ENCODE measurements around the gene MYG1. TPM values are rescaled to one million over a fixed set of nuclear protein-coding genes. Genes with fewer than 3 reads are reported as not detected.

Gene MYG1
- total and polyA plus RNA-seq, 2 of the 13 experiments (the other 11 are each of a cell fraction or from before 2014, with no cell fraction given) = 38.6 to 58.0 TPM

- peak; percentile 43; the same call in 1 of the 2 replicates for TF ChIP-seq ZNF362 (CRISPR knock-in tag; IDR thresholded peaks at IDR 0.05; ENCODE audit: borderline replicate concordance)
- peak; percentile 89 for TF ChIP-seq TAF1 (CRISPR knock-in tag; IDR thresholded peaks at IDR 0.05)
- 0 out of 2 replicates have a peak, but pooled peaks have one; percentile 27 for TF ChIP-seq E2F1 (CRISPR knock-in tag; IDR thresholded peaks at IDR 0.05)
- peak; percentile 74; the same call in 1 of the 2 replicates for TF ChIP-seq ZNF709 (CRISPR knock-in tag; IDR thresholded peaks at IDR 0.05)
- TF ChIP-seq ATM (IDR thresholded peaks at IDR 0.05; ENCODE audit: borderline replicate concordance) = no peak
- TF ChIP-seq KLF9 (CRISPR knock-in tag; IDR thresholded peaks at IDR 0.05; ENCODE audit: low read depth) = 0 out of 2 replicates have a peak, but pooled peaks have one; percentile 13
- TF ChIP-seq ZNF570 (CRISPR knock-in tag; IDR thresholded peaks at IDR 0.05; ENCODE audit: borderline replicate concordance) = no peak
- TF ChIP-seq ZNF564 (CRISPR knock-in tag; IDR thresholded peaks at IDR 0.05) = peak; percentile 51; the same call in 1 of the 2 replicates
- TF ChIP-seq SNAPC2 (CRISPR knock-in tag; IDR thresholded peaks at IDR 0.05) = 0 out of 2 replicates have a peak, but pooled peaks have one; percentile 77
- peak; percentile 90 for TF ChIP-seq ZNF343 (CRISPR knock-in tag; IDR thresholded peaks at IDR 0.05)
- TF ChIP-seq MAX (IDR thresholded peaks at IDR 0.05) = peak; percentile 96
- 0 out of 2 replicates have a peak, but pooled peaks have one; percentile 48 for TF ChIP-seq ZNF460 (CRISPR knock-in tag; IDR thresholded peaks at IDR 0.05; ENCODE audit: borderline replicate concordance)
- peak; percentile 82; the same call in 1 of the 2 replicates for TF ChIP-seq SNAPC5 (CRISPR knock-in tag; IDR thresholded peaks at IDR 0.05; ENCODE audit: borderline replicate concordance)
- TF ChIP-seq ZNF616 (CRISPR knock-in tag; IDR thresholded peaks at IDR 0.05; ENCODE audit: low read depth) = no peak
- TF ChIP-seq ZNF121 (CRISPR knock-in tag; IDR thresholded peaks at IDR 0.05) = no peak
- TF ChIP-seq ZNF24 (IDR thresholded peaks at IDR 0.05) = no peak
- peak; percentile 80; the same call in 1 of the 2 replicates for TF ChIP-seq NFKB2 (CRISPR knock-in tag; IDR thresholded peaks at IDR 0.05; ENCODE audit: borderline replicate concordance)
- TF ChIP-seq ZNF557 (CRISPR knock-in tag; IDR thresholded peaks at IDR 0.05) = no peak
- 0 out of 2 replicates have a peak, but pooled peaks have one; percentile 40 for TF ChIP-seq MTA1 (CRISPR knock-in tag; IDR thresholded peaks at IDR 0.05; ENCODE audit: borderline replicate concordance)
- TF ChIP-seq ZBTB2 (CRISPR knock-in tag; IDR thresholded peaks at IDR 0.05; ENCODE audit: low read depth) = peak; percentile 80
- TF ChIP-seq ATF2 (CRISPR knock-in tag; IDR thresholded peaks at IDR 0.05) = peak; percentile 49
- peak; percentile 24; the same call in 1 of the 2 replicates for TF ChIP-seq MIXL1 (CRISPR knock-in tag; IDR thresholded peaks at IDR 0.05)
- 0 out of 2 replicates have a peak, but pooled peaks have one; percentile 49 for TF ChIP-seq ZFP1 (CRISPR knock-in tag; IDR thresholded peaks at IDR 0.05)
- no peak for TF ChIP-seq ZNF10 (CRISPR knock-in tag; IDR thresholded peaks at IDR 0.05; ENCODE audit: borderline replicate concordance, low read depth)
- no peak for TF ChIP-seq ZNF703 (CRISPR knock-in tag; IDR thresholded peaks at IDR 0.05; ENCODE audit: borderline replicate concordance)
Measured at GRCh38 chr12:53299454-53300180, at the start of gene MYG1 (continued).

Measured in HepG2 (cell line).